CD14-positive monocyte (primary cell): ENCODE measurements around the gene MAP4K3. TPM values are rescaled to one million over a fixed set of nuclear protein-coding genes. Genes with fewer than 3 reads are reported as not detected.

Experiments
- DNase-seq, 3 donors: peaks; one replicate each; pipeline ENCODE4 v3.0.0-alpha.2; 2011 to 2022
- H2AFZ ChIP-seq: 2 replicates; pipeline ENCODE4 v1.6.0; 2012; ENCODE audit warnings: mild to moderate bottlenecking, low read depth, low read length, inconsistent platforms; ENCODE audit not compliant: insufficient read depth, poor library complexity, severe bottlenecking
- H3K27ac ChIP-seq, 2 donors: 1 replicate in 1 of 2; 2 replicates in 1 of 2; pipeline ENCODE4 v1.5.1; 2012 to 2013; ENCODE audit warnings: low read length in 2 of 2, control low read depth in 1 of 2, inconsistent platforms in 1 of 2, low read depth in 1 of 2, mild to moderate bottlenecking in 1 of 2
- H3K27me3 ChIP-seq, 2 donors: one replicate each; pipeline versions ENCODE4 v1.6.0 to v1.6.1; 2011 to 2013; ENCODE audit warnings: low read length in 2 of 2; ENCODE audit not compliant: control insufficient read depth in 2 of 2, insufficient read depth in 2 of 2
- H3K36me3 ChIP-seq, 2 donors: replicated peaks in 1 of 2; 1 replicate in 1 of 2; 2 replicates in 1 of 2; pipeline versions ENCODE4 v1.5.1 to v1.6.1; 2012 to 2013; ENCODE audit warnings: low read length in 2 of 2, control low read depth in 1 of 2, inconsistent platforms in 1 of 2, mild to moderate bottlenecking in 1 of 2; ENCODE audit not compliant: insufficient read depth in 2 of 2, control insufficient read depth in 1 of 2
- H3K4me1 ChIP-seq, 2 donors: 1 replicate in 1 of 2; 2 replicates in 1 of 2; pipeline versions ENCODE4 v1.5.1 to v1.6.1; 2012 to 2013; ENCODE audit warnings: low read length in 2 of 2, control low read depth in 1 of 2, inconsistent platforms in 1 of 2, mild to moderate bottlenecking in 1 of 2, moderate library complexity in 1 of 2; ENCODE audit not compliant: insufficient read depth in 2 of 2, control insufficient read depth in 1 of 2
- H3K4me2 ChIP-seq: replicated peaks from 2 replicates; pipeline ENCODE3; 2012; ENCODE audit warnings: low read length, moderate library complexity, mild to moderate bottlenecking; ENCODE audit not compliant: poor library complexity, severe bottlenecking; ENCODE audit errors: extremely low read depth
- H3K4me3 ChIP-seq, 3 experiments: fragments of 200-600 bp in 1 of 3; sonication (generic) in 1 of 3; replicated peaks in 1 of 3; 1 replicate in 2 of 3; 2 replicates in 1 of 3; pipeline ENCODE4 v1.5.1; 2011 to 2013; ENCODE audit warnings: low read length in 3 of 3, mild to moderate bottlenecking in 3 of 3, control low read depth in 2 of 3, low read depth in 2 of 3, inconsistent platforms in 1 of 3, moderate library complexity in 1 of 3
- H3K79me2 ChIP-seq: 2 replicates; pipeline ENCODE4 v1.6.0; 2012; ENCODE audit warnings: mild to moderate bottlenecking, control low read depth, inconsistent platforms, low read length, moderate library complexity; ENCODE audit not compliant: insufficient read depth
- H3K9ac ChIP-seq: 2 replicates; pipeline ENCODE4 v1.6.0; 2017; ENCODE audit warnings: low read length, mild to moderate bottlenecking; ENCODE audit not compliant: insufficient read depth, poor library complexity, severe bottlenecking
- H3K9me3 ChIP-seq, 2 donors: replicated peaks in 1 of 2; 1 replicate in 1 of 2; 2 replicates in 1 of 2; pipeline versions ENCODE4 v1.5.1 to v1.6.1; 2012 to 2013; ENCODE audit warnings: low read length in 2 of 2, control low read depth in 1 of 2; ENCODE audit not compliant: control insufficient read depth in 1 of 2, insufficient read depth in 1 of 2
- H4K20me1 ChIP-seq: 2 replicates; pipeline ENCODE4 v1.6.0; 2012; ENCODE audit warnings: mild to moderate bottlenecking, low read length, control low read depth, moderate library complexity; ENCODE audit not compliant: insufficient read depth
- H3K27ac Mint-ChIP-seq, 7 donors: one replicate each; pipeline ENCODE4 v1.8.0; 2020; ENCODE audit warnings: mild to moderate bottlenecking in 7 of 7, mixed read lengths in 7 of 7, moderate library complexity in 6 of 7, inconsistent platforms in 2 of 7
- H3K27me3 Mint-ChIP-seq, 3 donors: one replicate each; pipeline ENCODE4 v1.8.0; 2021 to 2022; ENCODE audit warnings: low read depth in 3 of 3, mild to moderate bottlenecking in 3 of 3, mixed read lengths in 3 of 3, moderate library complexity in 3 of 3, inconsistent platforms in 1 of 3
- H3K36me3 Mint-ChIP-seq, 2 donors: one replicate each; pipeline ENCODE4 v1.8.0; 2020; ENCODE audit warnings: mixed read lengths in 2 of 2, inconsistent platforms in 1 of 2, mild to moderate bottlenecking in 1 of 2
- H3K4me1 Mint-ChIP-seq: one replicate; pipeline ENCODE4 v1.8.0; 2020; ENCODE audit warnings: mild to moderate bottlenecking, mixed read lengths
- H3K4me3 Mint-ChIP-seq, 2 donors: one replicate each; pipeline ENCODE4 v1.8.0; 2020; ENCODE audit warnings: mild to moderate bottlenecking in 2 of 2, mixed read lengths in 2 of 2, moderate library complexity in 1 of 2
- H3K9me3 Mint-ChIP-seq, 7 donors: one replicate each; pipeline ENCODE4 v1.8.0; 2020 to 2022; ENCODE audit warnings: mixed read lengths in 7 of 7, mild to moderate bottlenecking in 6 of 7, moderate library complexity in 6 of 7, inconsistent platforms in 2 of 7
- WGBS: methylation state at CpG from one replicate; pipeline ENCODE4 v1.1.5; 2013; ENCODE audit warnings: missing lambda C conversion rate; ENCODE audit not compliant: insufficient coverage; 5-methylcytosine and 5-hydroxymethylcytosine counted together
- intact Hi-C, 2 donors: fragments of 100-400 bp; cut with micrococcal nuclease; formaldehyde crosslinking; loops; one replicate each; pipeline versions ENCODE4 v1.15.0 to v1.15.1; 2023
- polyA plus RNA-seq, 3 donors: library from polyadenylated mRNA; depleted of rRNA in 1 of 3; unstranded in 2 of 3; stranded (reverse) in 1 of 3; fragments of 300-500 nt in 2 of 3; fragments of >200 nt in 1 of 3; fragmentation: Illumina TruSeq in 2 of 3; gene quantifications; 1 replicate in 2 of 3; 2 replicates in 1 of 3; pipeline ENCODE4 v1.2.3, GENCODE V29; 2012 to 2021
- TF ChIP-seq, protein P1 (sequence below): fragments of 200-600 bp; IDR thresholded peaks from one replicate; pipeline ENCODE4 v1.8.0; 2022; ENCODE audit warnings: antibody characterized with exemption, mild to moderate bottlenecking

Gene MAP4K3
- polyA plus RNA-seq, 3 donors = 1.0 to 8.0 (median 4.0) TPM

DNA sequence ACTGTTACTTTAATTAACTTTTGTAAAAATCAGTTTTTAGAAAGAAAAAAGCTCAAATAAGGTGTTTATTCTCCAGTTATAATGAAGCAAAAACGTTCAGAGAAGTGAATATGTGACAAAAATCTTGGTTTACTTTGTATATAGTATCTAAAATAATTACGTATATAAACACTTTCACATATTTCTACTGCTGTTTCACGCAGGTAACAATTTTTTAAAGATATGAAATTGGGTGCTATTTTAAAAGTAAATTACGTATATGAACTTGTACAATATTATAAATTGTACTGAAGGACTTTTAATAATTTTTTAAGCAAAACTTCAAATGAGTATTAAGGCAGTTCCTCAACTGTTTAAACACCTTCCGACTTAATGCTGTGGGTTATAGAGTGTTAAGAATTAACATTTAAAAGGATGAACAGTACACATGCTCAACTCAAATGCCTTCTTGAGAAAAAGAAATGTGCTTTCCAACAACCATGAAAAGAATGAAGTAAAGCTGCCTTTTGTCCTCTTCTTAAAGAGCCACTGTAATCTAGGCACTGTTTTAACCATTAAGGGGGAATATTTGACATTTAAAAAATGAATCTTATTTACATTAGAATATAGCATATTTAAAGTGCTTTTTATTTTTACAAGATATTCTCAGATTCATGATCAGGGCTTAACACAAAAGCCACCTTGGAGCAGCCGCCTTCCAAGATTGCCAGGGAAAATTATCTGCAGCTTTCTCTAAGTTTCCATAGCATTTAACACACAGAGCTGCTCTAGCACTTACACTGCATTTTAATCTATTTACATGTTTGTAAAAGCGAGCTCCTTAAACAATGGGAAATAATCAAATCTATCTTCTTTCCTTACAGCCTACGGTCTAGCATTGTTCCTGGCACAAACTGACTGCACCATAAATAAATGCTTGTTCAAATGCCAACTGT lies 136.8 kb downstream of the MAP4K3 start:
- intact Hi-C loops = no loop called here
- WGBS = 100% methylated on average over 2 of the region's 8 CpGs

DNA sequence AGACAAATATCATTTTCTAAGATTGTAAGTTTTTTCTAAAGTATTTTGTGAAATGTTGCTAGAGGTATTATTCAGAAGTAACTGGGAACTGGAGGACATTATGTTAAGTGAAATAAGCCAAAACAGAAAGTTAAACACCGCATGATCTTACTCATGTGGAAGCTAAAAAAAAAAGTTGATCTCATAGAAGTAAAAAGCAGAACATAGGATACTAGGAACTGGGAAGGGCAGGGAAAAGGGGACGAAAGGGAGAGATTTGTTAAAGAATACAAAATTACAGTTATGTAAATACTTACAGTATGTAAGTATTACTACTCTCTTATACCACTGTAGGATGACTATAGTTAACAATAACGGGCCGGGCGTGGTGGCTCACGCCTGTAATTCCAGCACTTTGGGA lies 146.7 kb downstream of the MAP4K3 start:
- Mint-ChIP-seq H3K9me3 (no peaks in the 10 kb centered on the region), H3K36me3 (peaks cover 41 to 42% of the 10 kb centered on the region in 2 donors), H3K27ac (no peak overlapping the region), H3K4me1 (no peaks in the 10 kb centered on the region), H3K4me3 (no peak overlapping the region), H3K27me3 (no peaks in the 10 kb centered on the region)
- Histone ChIP-seq H3K4me1 (no peaks in the 10 kb centered on the region), H3K27me3 (no peaks in the 10 kb centered on the region), H3K79me2 (no peaks in the 10 kb centered on the region), H4K20me1 (no peaks in the 10 kb centered on the region), H3K27ac (no peak overlapping the region), H3K4me2 (no peak overlapping the region), H3K9ac (no peak overlapping the region), H2AFZ (no peak overlapping the region), H3K4me3 (no peak overlapping the region), H3K9me3 (no peaks in the 10 kb centered on the region), H3K36me3 (peaks cover 17 to 46% of the 10 kb centered on the region in 2 donors)
- TF ChIP-seq, protein P1, sequence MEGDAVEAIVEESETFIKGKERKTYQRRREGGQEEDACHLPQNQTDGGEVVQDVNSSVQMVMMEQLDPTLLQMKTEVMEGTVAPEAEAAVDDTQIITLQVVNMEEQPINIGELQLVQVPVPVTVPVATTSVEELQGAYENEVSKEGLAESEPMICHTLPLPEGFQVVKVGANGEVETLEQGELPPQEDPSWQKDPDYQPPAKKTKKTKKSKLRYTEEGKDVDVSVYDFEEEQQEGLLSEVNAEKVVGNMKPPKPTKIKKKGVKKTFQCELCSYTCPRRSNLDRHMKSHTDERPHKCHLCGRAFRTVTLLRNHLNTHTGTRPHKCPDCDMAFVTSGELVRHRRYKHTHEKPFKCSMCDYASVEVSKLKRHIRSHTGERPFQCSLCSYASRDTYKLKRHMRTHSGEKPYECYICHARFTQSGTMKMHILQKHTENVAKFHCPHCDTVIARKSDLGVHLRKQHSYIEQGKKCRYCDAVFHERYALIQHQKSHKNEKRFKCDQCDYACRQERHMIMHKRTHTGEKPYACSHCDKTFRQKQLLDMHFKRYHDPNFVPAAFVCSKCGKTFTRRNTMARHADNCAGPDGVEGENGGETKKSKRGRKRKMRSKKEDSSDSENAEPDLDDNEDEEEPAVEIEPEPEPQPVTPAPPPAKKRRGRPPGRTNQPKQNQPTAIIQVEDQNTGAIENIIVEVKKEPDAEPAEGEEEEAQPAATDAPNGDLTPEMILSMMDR = no peak
- intact Hi-C loops = no loop called here
- DNase-seq = no peak
- 83% methylated on average over 1 of the region's 6 CpGs for WGBS

More for the DNA sequence above, 136.8 kb downstream of the MAP4K3 start:
- Mint-ChIP-seq H3K4me3 (no peak overlapping the region), H3K4me1 (no peaks in the 10 kb centered on the region), H3K9me3 (peaks cover 0 to 3% (median 0%) of the 10 kb centered on the region in 7 donors), H3K36me3 (peaks cover 3 to 5% of the 10 kb centered on the region in 2 donors), H3K27ac (no peak overlapping the region), H3K27me3 (peaks cover 0 to 4% (median 0%) of the 10 kb centered on the region in 3 donors)
- Histone ChIP-seq H3K4me2 (no peak overlapping the region), H2AFZ (no peak overlapping the region), H3K27ac (no peak overlapping the region), H4K20me1 (no peaks in the 10 kb centered on the region), H3K27me3 (no peaks in the 10 kb centered on the region), H3K4me1 (no peaks in the 10 kb centered on the region), H3K36me3 (no peaks in the 10 kb centered on the region), H3K79me2 (no peaks in the 10 kb centered on the region), H3K9ac (no peak overlapping the region), H3K9me3 (no peaks in the 10 kb centered on the region), H3K4me3 (no peak overlapping the region)
- DNase-seq = no peak
- TF ChIP-seq, protein P1 = no peak
